ENCODE data around the gene ACSM4.
"Not testable (repeated sequence)": the region's sequence is repeated elsewhere in the genome, so short reads cannot be mapped to it uniquely, and the experiment has no call there.

ACSM4 gene

GRCh38 chr12:7337790-7338189 is 33.9 kb downstream of the ACSM4 start:
- not testable (repeated sequence) for DNase-seq (ENCODE audit: low read depth)

DNA sequence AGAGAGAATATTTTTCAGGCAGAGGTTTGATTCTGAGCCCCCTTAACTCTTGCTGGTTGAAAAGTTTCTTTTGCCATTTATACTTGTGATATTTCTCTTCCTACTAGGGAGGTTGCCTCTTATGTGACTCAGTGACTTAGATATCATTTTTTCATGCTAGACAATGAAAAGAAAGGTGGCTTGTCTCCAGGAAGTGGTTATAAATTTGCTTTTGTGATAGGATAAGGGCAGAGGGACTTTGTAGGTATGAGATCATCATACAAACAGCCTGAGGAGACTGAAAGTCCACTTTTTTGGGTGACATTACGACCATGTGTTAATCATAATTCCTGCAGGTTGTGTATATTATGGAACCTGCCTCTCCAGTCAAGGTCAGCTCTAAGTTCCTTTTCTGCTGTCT is 35.8 kb downstream of the ACSM4 start:
- DNase-seq (ENCODE audit: low read depth), result no peak

GRCh38 chr12:7344833-7345606 is 41.1 kb downstream of the ACSM4 start:
- peak; percentile 2 for DNase-seq (ENCODE audit: low read depth)

- DNase-seq (ENCODE audit: low read depth), result peak; percentile 5
Observed at GRCh38 chr12:7346551-7347225, 42.8 kb downstream of the ACSM4 start.

- DNase-seq (ENCODE audit: low read depth), result no peak
Observed at GRCh38 chr12:7349418-7349817, 45.5 kb downstream of the ACSM4 start.

DNA sequence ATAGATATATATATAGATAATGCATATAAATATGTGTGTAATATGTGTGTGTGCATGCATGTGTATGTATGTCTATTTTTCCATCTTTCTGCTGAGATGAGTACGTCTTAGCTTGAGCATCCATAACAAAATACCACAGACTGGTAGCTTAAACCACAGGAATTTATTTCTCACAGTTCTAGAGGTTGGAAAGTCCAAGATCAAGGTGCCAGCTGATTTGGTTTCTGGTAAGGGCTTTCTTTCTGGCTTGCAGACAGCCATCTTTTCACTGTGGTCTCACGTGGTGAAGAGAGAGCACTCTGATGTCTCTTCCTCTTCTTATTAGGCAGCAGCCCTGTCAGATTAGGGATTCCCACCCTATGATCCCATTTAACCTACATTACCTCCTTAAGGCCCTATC is 47.3 kb downstream of the ACSM4 start:
- DNase-seq (ENCODE audit: low read depth), result peak; percentile 4

GRCh38 chr12:7352661-7353060 is 48.8 kb downstream of the ACSM4 start:
- DNase-seq (ENCODE audit: low read depth), result no peak

DNA sequence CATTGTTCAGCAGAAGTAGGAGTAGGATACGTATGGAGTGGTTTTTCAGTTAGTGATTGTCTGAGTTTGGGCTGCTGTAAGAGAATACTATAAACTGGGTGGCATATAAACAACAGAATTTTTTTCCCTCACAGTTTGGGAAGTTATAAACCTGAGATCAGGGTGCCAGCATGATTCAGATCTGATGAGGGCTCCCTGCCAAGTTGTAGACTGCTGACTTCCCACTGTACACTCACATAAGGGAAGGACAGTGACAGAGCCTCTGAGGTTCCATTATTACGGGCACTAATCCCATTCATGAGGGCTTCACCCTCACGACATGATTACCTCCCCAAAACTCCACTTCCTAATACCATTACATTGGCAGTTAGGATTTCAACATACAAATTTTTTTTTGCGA is 50.7 kb downstream of the ACSM4 start:
- DNase-seq (ENCODE audit: low read depth), result no peak

GRCh38 chr12:7361265-7361664 is 57.4 kb downstream of the ACSM4 start:
- no peak for DNase-seq (ENCODE audit: low read depth)

DNA sequence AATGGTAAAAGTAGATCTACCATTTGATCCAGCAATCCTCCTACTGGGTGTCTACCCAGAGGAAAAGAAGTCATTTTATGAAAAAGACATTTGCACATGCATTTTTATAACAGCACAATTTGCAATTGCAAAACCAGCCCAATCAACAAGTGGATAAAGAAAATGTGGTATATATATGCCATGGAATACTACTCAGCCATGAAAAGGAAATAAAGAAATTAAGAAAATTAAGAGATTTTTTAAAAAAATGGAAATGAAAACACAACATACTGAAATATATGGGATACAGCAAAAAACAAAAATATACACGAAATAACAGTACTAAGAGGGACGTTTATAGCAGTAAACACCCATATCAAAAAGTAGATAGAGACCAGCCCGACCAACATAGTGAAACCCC is 58.9 kb downstream of the ACSM4 start:
- DNase-seq (ENCODE audit: low read depth), result no peak

DNA sequence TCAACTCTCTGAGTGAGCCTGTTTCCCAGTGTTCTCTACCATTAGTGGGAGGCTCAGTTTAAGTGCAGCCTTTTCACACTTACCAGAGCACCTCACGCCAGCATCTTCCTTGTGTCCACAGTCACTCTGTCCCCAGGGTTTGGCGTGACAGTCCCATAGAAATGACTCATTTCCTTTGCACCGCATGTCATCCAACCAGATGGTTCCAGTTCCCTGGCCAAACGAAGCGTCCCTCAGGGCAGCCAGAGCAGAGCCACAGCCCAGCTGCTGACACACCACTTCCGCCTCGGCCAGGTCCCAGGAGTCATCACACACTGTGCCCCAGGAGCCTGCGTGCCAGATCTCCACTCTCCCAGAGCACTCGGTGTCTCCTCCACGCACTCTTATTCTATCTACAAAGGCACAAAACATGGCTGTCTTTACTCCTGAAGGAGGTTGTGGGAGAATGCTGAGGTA is 65.4 kb downstream of the ACSM4 start:
- no peak for DNase-seq (ENCODE audit: low read depth)

DNA sequence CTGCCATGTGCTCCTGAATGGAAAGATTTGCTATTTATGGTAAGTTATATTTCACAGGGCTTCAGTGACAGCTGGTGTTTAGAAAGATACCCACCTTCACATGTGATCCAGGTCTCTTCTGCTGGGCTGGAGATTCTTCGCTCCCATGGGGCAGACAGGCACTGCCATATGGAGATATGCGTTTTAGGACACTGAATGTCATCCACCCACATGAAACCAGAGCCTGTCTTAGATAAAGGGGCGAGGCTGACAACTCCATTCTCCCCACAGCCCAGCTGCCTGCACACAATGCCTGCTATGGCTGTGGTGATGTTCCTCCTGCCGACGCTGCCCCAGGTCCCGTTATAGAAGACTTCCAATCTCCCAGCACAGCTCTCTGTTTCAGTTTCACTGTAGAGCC is 69.4 kb downstream of the ACSM4 start:
- no peak for DNase-seq (ENCODE audit: low read depth)

DNA sequence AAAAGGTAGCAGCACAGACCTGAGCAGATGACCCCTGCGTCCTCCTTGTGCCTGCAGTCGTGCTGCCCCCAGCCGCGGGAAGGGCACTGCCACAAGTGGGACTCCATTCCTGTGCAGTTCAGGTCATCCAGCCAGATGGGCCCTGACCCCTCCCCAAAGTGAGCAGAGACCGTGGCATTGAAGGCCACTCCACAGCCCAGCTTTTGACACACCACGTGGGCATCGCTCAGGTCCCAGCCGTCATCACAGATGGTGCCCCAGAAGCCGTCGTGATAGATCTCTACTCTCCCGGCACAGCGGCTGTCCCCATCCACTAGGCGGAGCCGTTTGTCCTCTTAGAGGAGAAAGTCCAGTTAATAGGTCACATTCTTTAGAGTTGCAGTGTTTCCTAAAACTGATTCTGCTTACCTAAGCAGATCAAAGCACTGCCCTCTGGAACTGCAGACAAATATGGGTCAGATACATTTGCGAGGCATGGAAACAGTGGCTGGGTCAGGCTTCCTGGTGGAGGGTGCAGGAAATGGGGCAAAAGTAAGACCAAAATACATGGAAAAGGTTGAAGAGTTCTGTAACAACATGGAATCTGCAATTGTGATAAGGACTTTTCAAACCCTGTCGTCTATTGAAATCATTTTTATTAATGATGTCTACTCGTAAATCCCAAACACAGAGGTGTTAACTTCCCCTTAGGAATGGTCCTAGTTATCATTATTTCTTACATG is 70.7 kb downstream of the ACSM4 start:
- no peak for DNase-seq (ENCODE audit: low read depth)

DNA sequence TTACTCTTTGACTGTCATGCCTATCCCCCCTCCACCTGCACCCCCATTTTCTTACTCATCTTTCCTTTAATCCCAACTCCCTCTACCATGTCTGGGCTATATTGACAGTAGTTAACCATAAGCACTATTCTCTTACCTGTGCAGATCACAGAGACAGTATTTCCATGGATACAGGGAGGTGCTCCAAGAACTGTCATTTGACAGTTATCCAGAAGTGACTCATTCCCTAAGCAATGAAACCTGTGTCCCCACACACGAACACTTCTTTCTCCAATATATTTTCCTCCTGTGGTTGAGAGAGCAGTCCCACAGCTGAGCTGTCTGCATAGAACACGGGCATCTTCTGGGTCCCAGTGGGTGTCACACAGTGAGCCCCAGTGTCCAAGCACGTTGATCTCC is 71.3 kb downstream of the ACSM4 start:
- DNase-seq (ENCODE audit: low read depth), result no peak

DNA sequence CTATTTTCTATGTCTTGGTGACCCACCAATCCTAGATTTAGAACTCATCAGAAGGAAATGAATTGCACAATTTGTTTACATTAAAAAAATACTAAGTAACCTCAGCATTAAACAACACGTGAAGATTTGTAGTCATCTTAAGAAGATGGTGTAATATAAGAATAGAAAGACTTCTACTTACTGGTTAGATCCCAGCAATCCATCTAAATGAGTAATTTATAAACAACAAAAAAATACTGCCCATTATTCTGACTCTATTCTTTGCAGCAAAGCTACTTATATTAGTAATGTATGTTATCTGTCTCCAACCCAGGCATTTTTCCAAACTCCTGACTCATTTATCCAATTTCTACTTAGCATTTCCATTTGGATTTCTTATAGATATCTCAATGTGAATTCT is 72.3 kb downstream of the ACSM4 start:
- peak; percentile 47 for DNase-seq (ENCODE audit: low read depth)
